Measurements from ENCODE around the gene WNK1. TPM values are rescaled to one million over a fixed set of nuclear protein-coding genes. Genes with fewer than 3 reads are reported as not detected.

The WNK1 gene
- polyA plus RNA-seq, 1 experiment: 38.0 TPM

GRCh38 chr12:789852-790563 is 37.6 kb downstream of the WNK1 start:
- ChIA-PET CTCF (interaction anchor here (1.9 kb wide), 1 partner anchor 25 kb away, joined by 12 read pairs; no protein-coding TSS in a partner anchor), POLR2A (interaction anchor here (0.7 kb wide), 1 partner anchor 35 kb away, joined by 6 read pairs; no protein-coding TSS in a partner anchor)
- TF ChIP-seq CTCF (IDR thresholded peaks at IDR 0.05; ENCODE audit: low read depth, low read length): no peak
- no peaks in the 10 kb centered on the region for H3K27me3 ChIP-seq (ENCODE audit: control insufficient read depth, insufficient read depth, low read length)
- H3K4me3 ChIP-seq (ENCODE audit: low read depth, low read length): no peak overlapping the region
- H3K27ac ChIP-seq (ENCODE audit: low read depth, low read length): no peak overlapping the region
- no peak for DNase-seq (ENCODE audit: low read depth, low spot score)
- H3K9me3 ChIP-seq (ENCODE audit: control insufficient read depth, insufficient read depth, low read length): no peaks in the 10 kb centered on the region

- no peak overlapping the region for H3K27ac ChIP-seq (ENCODE audit: low read depth, low read length)
- ChIA-PET CTCF (interaction anchor here (0.7 to 1.9 kb wide), 2 partner anchors 25 to 39 kb away, joined by 3 to 12 read pairs; no protein-coding TSS in a partner anchor), POLR2A (no interaction called here)
- H3K9me3 ChIP-seq (ENCODE audit: control insufficient read depth, insufficient read depth, low read length): no peaks in the 10 kb centered on the region
- no peak overlapping the region for H3K4me3 ChIP-seq (ENCODE audit: low read depth, low read length)
- no peak for DNase-seq (ENCODE audit: low read depth, low spot score)
- no peak for TF ChIP-seq CTCF (IDR thresholded peaks at IDR 0.05; ENCODE audit: low read depth, low read length)
- no peaks in the 10 kb centered on the region for H3K27me3 ChIP-seq (ENCODE audit: control insufficient read depth, insufficient read depth, low read length)
Observed at GRCh38 chr12:790608-791007, 38.2 kb downstream of the WNK1 start.

GRCh38 chr12:793037-793436 is 40.7 kb downstream of the WNK1 start:
- Histone ChIP-seq H3K9me3 (ENCODE audit: control insufficient read depth, insufficient read depth, low read length) (no peaks in the 10 kb centered on the region), H3K27ac (ENCODE audit: low read depth, low read length) (no peak overlapping the region), H3K4me3 (ENCODE audit: low read depth, low read length) (no peak overlapping the region), H3K27me3 (ENCODE audit: control insufficient read depth, insufficient read depth, low read length) (no peaks in the 10 kb centered on the region)
- no peak for DNase-seq (ENCODE audit: low read depth, low spot score)
- TF ChIP-seq CTCF (IDR thresholded peaks at IDR 0.05; ENCODE audit: low read depth, low read length): no peak
- ChIA-PET POLR2A (no interaction called here), CTCF (interaction anchor here (0.6 to 1.2 kb wide), 3 partner anchors 10 to 42 kb away, joined by 4 to 6 read pairs (median 5); no protein-coding TSS in a partner anchor)

GRCh38 chr12:793711-794110 is 41.3 kb downstream of the WNK1 start:
- POLR2A ChIA-PET: no interaction called here
- DNase-seq (ENCODE audit: low read depth, low spot score): no peak
- Histone ChIP-seq H3K27me3 (ENCODE audit: control insufficient read depth, insufficient read depth, low read length) (no peaks in the 10 kb centered on the region), H3K9me3 (ENCODE audit: control insufficient read depth, insufficient read depth, low read length) (no peaks in the 10 kb centered on the region), H3K27ac (ENCODE audit: low read depth, low read length) (no peak overlapping the region), H3K4me3 (ENCODE audit: low read depth, low read length) (no peak overlapping the region)
- no peak for TF ChIP-seq CTCF (IDR thresholded peaks at IDR 0.05; ENCODE audit: low read depth, low read length)
- CTCF ChIA-PET: interaction anchor here (1.2 kb wide), 2 partner anchors 22 kb away, joined by 3 to 4 read pairs; no protein-coding TSS in a partner anchor

GRCh38 chr12:795305-795704 is 42.9 kb downstream of the WNK1 start:
- Histone ChIP-seq H3K9me3 (ENCODE audit: control insufficient read depth, insufficient read depth, low read length) (no peaks in the 10 kb centered on the region), H3K27me3 (ENCODE audit: control insufficient read depth, insufficient read depth, low read length) (no peaks in the 10 kb centered on the region), H3K27ac (ENCODE audit: low read depth, low read length) (no peak overlapping the region), H3K4me3 (ENCODE audit: low read depth, low read length) (no peak overlapping the region)
- ChIA-PET POLR2A (no interaction called here), CTCF (no interaction called here)
- DNase-seq (ENCODE audit: low read depth, low spot score): no peak
- TF ChIP-seq CTCF (IDR thresholded peaks at IDR 0.05; ENCODE audit: low read depth, low read length): no peak
